Transverse colon (tissue), 4 donors: ENCODE data around the gene RBBP5. TPM values are rescaled to one million over a fixed set of nuclear protein-coding genes. Genes with fewer than 3 reads are reported as not detected.

Source experiments
- DNase-seq: peaks from one replicate; pipeline ENCODE4 v3.0.0-alpha.2; 2019
- H3K27ac ChIP-seq, 4 donors: fragments of 200-600 bp; sonication (generic); 2 replicates each; pipeline ENCODE4 v1.5.1; 2016 to 2018; ENCODE audit warnings: inconsistent platforms in 4 of 4
- H3K27me3 ChIP-seq: fragments of 200-600 bp; sonication (generic); 2 replicates; pipeline ENCODE4 v1.5.1; 2017; ENCODE audit warnings: inconsistent platforms
- H3K36me3 ChIP-seq, 4 donors: fragments of 200-600 bp; sonication (generic); 2 replicates each; pipeline ENCODE4 v1.5.1; 2017 to 2019; ENCODE audit warnings: inconsistent platforms in 4 of 4
- H3K4me1 ChIP-seq, 4 donors: fragments of 200-600 bp; sonication (generic); 2 replicates each; pipeline ENCODE4 v1.5.1; 2017 to 2020; ENCODE audit warnings: inconsistent platforms in 4 of 4
- H3K4me3 ChIP-seq, 4 donors: fragments of 200-600 bp; sonication (generic); 1 replicate in 1 of 4; 2 replicates in 3 of 4; pipeline versions ENCODE4 v1.5.1 to v1.6.1; 2017 to 2019; ENCODE audit warnings: inconsistent platforms in 4 of 4
- H3K9me3 ChIP-seq, 2 donors: fragments of 200-600 bp; sonication (generic); 2 replicates each; pipeline ENCODE4 v1.5.1; 2017 to 2019; ENCODE audit warnings: inconsistent platforms in 2 of 2
- EP300 ChIP-seq: sonication (generic); formaldehyde crosslinking; IDR thresholded peaks from one replicate; pipeline ENCODE4 v1.6.1; 2017; ENCODE audit warnings: antibody characterized with exemption, low read depth
- POLR2A ChIP-seq: fragments of 450-650 bp; IDR thresholded peaks from one replicate; pipeline ENCODE4 v1.6.1; 2016; ENCODE audit warnings: antibody characterized with exemption, mild to moderate bottlenecking, moderate library complexity
- POLR2AphosphoS5 ChIP-seq, 3 donors: sonication (generic); formaldehyde crosslinking; IDR thresholded peaks; one replicate each; pipeline ENCODE4 v1.6.1; 2016; ENCODE audit warnings: antibody characterized with exemption in 3 of 3
- WGBS, 2 donors: methylation state at CpG; one replicate each; pipeline ENCODE4 v1.1.5; 2018; ENCODE audit warnings: low coverage in 1 of 2; 5-methylcytosine and 5-hydroxymethylcytosine counted together
- in situ Hi-C, 4 donors: fragments of 200-750 bp; cut with MboI; loops; one replicate each; pipeline versions ENCODE4 v1.15.0 to v1.15.1; 2017; ENCODE audit warnings: low sequenced_read_pairs in 3 of 4, low pct_ligation_motif_present in 1 of 4, low pct_unique_long_range_greater_than_20kb in 1 of 4
- intact Hi-C: fragments of 100-400 bp; cut with DNase I; formaldehyde crosslinking; loops from one replicate; pipeline ENCODE4 v1.15.1; 2023; ENCODE audit warnings: low total_unique reads
- total RNA-seq, 4 donors: library from RNA; depleted of rRNA; stranded (reverse); fragments of >200 nt; gene quantifications; one replicate each; pipeline ENCODE4 v1.1.0, GENCODE V29; 2016
- TF ChIP-seq, protein P1 (sequence below), 5 experiments: fragments of 200-600 bp in 3 of 5; fragments of 450-650 bp in 2 of 5; sonication (generic) in 3 of 5; IDR thresholded peaks; 1 replicate in 2 of 5; 2 replicates in 3 of 5; pipeline ENCODE4 v1.5.1; 2016 to 2017; ENCODE audit warnings: antibody characterized with exemption in 5 of 5, inconsistent platforms in 3 of 5, mild to moderate bottlenecking in 2 of 5, moderate library complexity in 1 of 5

The RBBP5 gene
- total RNA-seq, 4 donors from 2014 or later: 4.0 to 15.6 (median 10.2) TPM

DNA sequence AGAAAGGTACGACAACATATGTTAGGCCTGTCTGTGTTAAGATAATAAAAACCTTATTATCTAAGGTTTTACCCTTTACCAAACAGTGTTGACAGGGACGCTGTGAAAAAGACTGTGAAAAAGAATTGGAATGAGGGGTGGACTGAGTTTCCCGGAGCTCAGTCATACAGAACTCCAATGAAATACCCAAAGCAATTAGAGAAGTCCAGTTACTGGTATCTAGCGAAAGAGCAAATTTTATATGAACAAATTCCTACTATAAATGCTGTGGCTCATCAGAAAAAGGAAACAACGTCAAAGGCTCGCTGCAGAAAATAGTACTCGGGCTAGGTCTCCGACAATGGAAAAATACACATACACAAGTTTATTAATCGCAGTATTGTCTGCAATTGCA lies 708 bp upstream of the RBBP5 start:
- intact Hi-C loops (no loop called here), in situ Hi-C loops (no loop called here)
- DNase-seq: no peak
- H3K4me1 ChIP-seq: peaks cover 19 to 29% (median 22%) of the 10 kb centered on the region in 4 donors
- TF ChIP-seq POLR2AphosphoS5 (IDR thresholded peaks at IDR 0.05): no peak
- no peak for TF ChIP-seq EP300
- TF ChIP-seq, protein P1, sequence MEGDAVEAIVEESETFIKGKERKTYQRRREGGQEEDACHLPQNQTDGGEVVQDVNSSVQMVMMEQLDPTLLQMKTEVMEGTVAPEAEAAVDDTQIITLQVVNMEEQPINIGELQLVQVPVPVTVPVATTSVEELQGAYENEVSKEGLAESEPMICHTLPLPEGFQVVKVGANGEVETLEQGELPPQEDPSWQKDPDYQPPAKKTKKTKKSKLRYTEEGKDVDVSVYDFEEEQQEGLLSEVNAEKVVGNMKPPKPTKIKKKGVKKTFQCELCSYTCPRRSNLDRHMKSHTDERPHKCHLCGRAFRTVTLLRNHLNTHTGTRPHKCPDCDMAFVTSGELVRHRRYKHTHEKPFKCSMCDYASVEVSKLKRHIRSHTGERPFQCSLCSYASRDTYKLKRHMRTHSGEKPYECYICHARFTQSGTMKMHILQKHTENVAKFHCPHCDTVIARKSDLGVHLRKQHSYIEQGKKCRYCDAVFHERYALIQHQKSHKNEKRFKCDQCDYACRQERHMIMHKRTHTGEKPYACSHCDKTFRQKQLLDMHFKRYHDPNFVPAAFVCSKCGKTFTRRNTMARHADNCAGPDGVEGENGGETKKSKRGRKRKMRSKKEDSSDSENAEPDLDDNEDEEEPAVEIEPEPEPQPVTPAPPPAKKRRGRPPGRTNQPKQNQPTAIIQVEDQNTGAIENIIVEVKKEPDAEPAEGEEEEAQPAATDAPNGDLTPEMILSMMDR (IDR thresholded peaks at IDR 0.05): no peak
- TF ChIP-seq POLR2A: no peak
- no peaks in the 10 kb centered on the region for H3K27me3 ChIP-seq
- peak overlapping the region; percentile 0 to 90 (median 72) for H3K4me3 ChIP-seq
- no peaks in the 10 kb centered on the region for H3K9me3 ChIP-seq
- 16 to 17% methylated on average over 9 of the region's 9 CpGs for whole genome bisulfite sequencing, 2 donors
- H3K36me3 ChIP-seq: no peaks in the 10 kb centered on the region
- H3K27ac ChIP-seq: peak overlapping the region; percentile 86 to 91 (median 89)

DNA sequence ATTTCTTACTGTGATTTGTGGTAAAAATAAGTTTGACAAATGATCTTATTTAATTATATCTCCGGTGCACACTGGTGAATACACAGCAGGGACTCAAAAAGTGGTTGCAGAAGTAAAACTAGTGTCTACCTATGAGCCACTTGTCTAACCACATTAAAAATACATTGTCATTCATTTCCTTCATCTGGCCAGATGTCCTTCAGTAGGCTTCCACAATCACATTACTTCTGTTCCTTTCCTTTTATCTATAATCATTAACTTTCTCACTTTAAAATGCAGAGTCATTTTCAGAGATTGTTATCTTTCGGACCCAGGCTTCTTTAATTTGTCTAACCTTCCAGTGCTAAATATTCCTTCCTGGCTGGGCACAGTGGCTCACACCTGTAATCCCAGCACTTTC lies 3.0 kb downstream of the RBBP5 start:
- no peak for TF ChIP-seq POLR2A
- no peak for TF ChIP-seq EP300
- TF ChIP-seq, protein P1 (IDR thresholded peaks at IDR 0.05): no peak
- TF ChIP-seq POLR2AphosphoS5 (IDR thresholded peaks at IDR 0.05): no peak

DNA sequence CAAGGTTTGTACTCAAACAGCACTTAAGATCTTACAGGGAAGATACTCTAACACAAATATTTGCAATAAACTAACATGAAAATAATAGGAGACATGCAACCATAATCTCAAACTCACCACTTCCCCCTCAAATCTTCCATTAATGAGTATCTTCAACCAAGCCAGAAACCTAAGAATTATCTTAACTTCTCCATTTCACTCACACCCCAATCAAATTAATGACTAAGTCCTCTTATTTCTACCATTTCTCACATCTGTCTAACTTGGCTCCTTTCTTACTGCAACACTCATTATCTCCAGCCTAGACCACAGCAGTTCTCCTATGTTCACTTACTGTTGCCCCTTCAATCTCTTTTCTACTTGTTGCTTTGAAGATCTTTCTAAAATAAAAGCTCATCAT lies 10.4 kb downstream of the RBBP5 start:
- Histone ChIP-seq H3K9me3 (no peaks in the 10 kb centered on the region), H3K36me3 (peaks cover 0 to 59% (median 7%) of the 10 kb centered on the region in 4 donors), H3K27ac (no peak overlapping the region), H3K4me1 (no peaks in the 10 kb centered on the region), H3K4me3 (no peak overlapping the region), H3K27me3 (no peaks in the 10 kb centered on the region)
- TF ChIP-seq, protein P1 (IDR thresholded peaks at IDR 0.05): no peak
- TF ChIP-seq POLR2A (no peak), EP300 (no peak), POLR2AphosphoS5 (IDR thresholded peaks at IDR 0.05) (no peak)
- in situ Hi-C loops: no loop called here
- DNase-seq: no peak
- intact Hi-C loops: no loop called here

More for the DNA sequence above, 3.0 kb downstream of the RBBP5 start:
- 63 to 66% methylated on average over 1 to 2 of the region's 2 CpGs for WGBS, 2 donors
- no peak for DNase-seq
- H3K27ac ChIP-seq: no peak overlapping the region
- H3K9me3 ChIP-seq: no peaks in the 10 kb centered on the region
- no peak overlapping the region for H3K4me3 ChIP-seq
- intact Hi-C loops (no loop called here), in situ Hi-C loops (no loop called here)
- peaks cover 0 to 14% (median 1%) of the 10 kb centered on the region in 4 donors for H3K36me3 ChIP-seq
- H3K27me3 ChIP-seq: no peaks in the 10 kb centered on the region
- peaks cover 19 to 29% (median 22%) of the 10 kb centered on the region in 4 donors for H3K4me1 ChIP-seq

DNA sequence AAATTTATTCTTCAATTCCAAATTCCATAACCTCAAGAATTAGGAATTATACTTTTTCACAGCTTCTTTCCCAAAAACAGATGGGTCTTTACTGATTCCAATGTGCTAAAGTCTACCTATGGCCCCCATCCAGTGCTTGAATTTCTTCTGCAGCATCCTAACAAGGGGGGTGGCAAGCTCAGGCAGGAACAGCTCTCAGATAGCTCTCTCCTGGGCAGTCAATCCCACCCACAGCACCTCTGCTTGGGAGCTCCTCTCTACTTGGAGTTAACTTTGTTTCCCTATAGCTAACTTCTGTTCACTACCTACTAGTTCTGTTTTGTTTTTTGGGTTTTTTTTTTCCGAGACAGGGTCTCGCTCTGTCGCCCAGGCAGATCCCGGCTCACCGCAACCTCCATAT lies 12.1 kb downstream of the RBBP5 start:
- no peaks in the 10 kb centered on the region for H3K9me3 ChIP-seq
- 99 to 100% methylated on average over 2 to 5 of the region's 5 CpGs for WGBS, 2 donors
- H3K4me3 ChIP-seq: no peak overlapping the region
- H3K36me3 ChIP-seq: peaks cover 0 to 71% (median 11%) of the 10 kb centered on the region in 4 donors
- DNase-seq: no peak
- no peak overlapping the region for H3K27ac ChIP-seq
- in situ Hi-C loops (no loop called here), intact Hi-C loops (no loop called here)
- H3K4me1 ChIP-seq: no peaks in the 10 kb centered on the region
- H3K27me3 ChIP-seq: no peaks in the 10 kb centered on the region
- TF ChIP-seq POLR2A: no peak
- no peak for TF ChIP-seq EP300
- TF ChIP-seq, protein P1 (IDR thresholded peaks at IDR 0.05): no peak
- no peak for TF ChIP-seq POLR2AphosphoS5 (IDR thresholded peaks at IDR 0.05)
